Effector memory CD4-positive, alpha-beta T cell (primary cell): Measurements from ENCODE around the gene HOXB3.
"Not testable (repeated sequence)": the region's sequence is repeated elsewhere in the genome, so short reads cannot be mapped to it uniquely, and the experiment has no call there.

ENCODE experiments used
- DNase-seq, 3 donors: peaks; one replicate each; pipeline ENCODE4 v3.0.0-alpha.2; 2020
- H3K27ac ChIP-seq: 2 replicates; pipeline ENCODE4 v1.7.0; 2013; ENCODE audit warnings: mild to moderate bottlenecking, low read length, moderate library complexity; ENCODE audit not compliant: insufficient read depth, poor library complexity, severe bottlenecking
- H3K27me3 ChIP-seq: replicated peaks from 2 replicates; pipeline ENCODE4 v1.7.0; 2013; ENCODE audit warnings: mild to moderate bottlenecking, low read length; ENCODE audit not compliant: insufficient read depth, control insufficient read depth, poor library complexity, severe bottlenecking
- H3K36me3 ChIP-seq: 2 replicates; pipeline ENCODE4 v1.7.0; 2013; ENCODE audit warnings: mild to moderate bottlenecking, low read length, moderate library complexity; ENCODE audit not compliant: control insufficient read depth, insufficient read depth
- H3K4me1 ChIP-seq: 2 replicates; pipeline ENCODE4 v1.7.0; 2013; ENCODE audit warnings: low read length, mild to moderate bottlenecking; ENCODE audit not compliant: control insufficient read depth, insufficient read depth, poor library complexity, severe bottlenecking
- H3K4me3 ChIP-seq: 2 replicates; pipeline ENCODE4 v1.7.0; 2013; ENCODE audit warnings: low read length, low read depth, mild to moderate bottlenecking; ENCODE audit not compliant: insufficient read depth, poor library complexity, severe bottlenecking
- H3K9me3 ChIP-seq: 2 replicates; pipeline ENCODE4 v1.7.0; 2013; ENCODE audit warnings: mild to moderate bottlenecking, low read length, moderate library complexity; ENCODE audit not compliant: control insufficient read depth

Gene HOXB3

DNA sequence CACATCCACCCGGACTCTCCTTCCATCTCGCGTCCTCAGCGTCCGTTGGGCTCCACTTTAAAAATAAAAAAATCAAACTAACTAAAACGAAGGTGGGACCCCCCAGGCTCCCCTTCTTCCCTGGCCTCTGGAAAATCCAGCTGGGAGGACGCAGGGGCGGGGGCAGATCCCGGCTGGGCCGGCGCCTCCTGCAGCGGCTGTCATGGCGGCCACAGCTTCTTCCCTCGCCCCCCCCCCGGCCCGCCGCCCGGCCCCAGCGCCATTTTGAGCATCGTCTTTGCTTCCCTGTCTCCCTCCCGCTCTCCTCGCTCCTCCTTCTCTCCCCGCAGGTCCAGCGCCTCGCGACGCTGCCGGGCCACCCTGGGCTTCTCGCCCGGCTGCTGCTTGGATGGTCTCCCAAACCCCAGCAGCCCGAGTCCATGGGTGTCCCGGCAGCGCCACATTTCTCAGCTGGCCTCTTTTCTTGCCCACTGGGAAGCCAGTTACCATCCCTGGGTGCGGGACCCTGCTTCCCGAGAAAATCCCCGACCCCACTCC lies 48.4 kb downstream of the HOXB3 start:
- DNase-seq, result peak in 2 of 3 donors; percentile 16 to 22
- Histone ChIP-seq H3K27me3 (no peaks in the 10 kb centered on the region), H3K4me3 (peak overlapping the region; percentile 77), H3K27ac (peak overlapping the region; percentile 89), H3K36me3 (no peaks in the 10 kb centered on the region), H3K4me1 (peaks cover 21% of the 10 kb centered on the region), H3K9me3 (no peaks in the 10 kb centered on the region)

DNA sequence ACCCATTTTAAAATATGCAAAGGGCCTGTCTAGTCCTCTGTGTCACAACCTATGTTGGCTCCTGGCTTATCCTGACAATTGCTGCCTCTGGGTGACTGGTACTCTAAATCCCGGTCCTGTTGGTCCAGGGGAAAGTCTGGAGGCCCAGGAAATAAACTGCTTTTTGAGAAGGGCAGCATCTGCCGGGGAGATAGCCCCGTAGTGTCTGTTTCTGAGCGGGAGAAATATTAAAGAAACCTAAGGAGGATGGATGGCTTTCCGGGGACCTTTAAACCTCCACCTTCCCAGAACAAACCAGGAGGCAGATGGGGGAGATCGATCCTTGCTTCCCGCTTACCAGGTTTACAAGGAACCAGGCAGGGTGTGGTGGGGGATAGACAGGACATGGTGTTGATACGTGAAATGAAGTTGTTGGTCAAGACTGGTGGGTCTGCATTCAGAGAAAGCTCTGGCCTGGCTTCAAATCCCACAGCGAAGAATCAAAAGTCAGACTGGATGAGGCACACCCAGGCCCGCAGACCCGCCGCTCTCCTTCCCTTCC lies 48.9 kb downstream of the HOXB3 start:
- DNase-seq, result no peak
- Histone ChIP-seq H3K27ac (peak overlapping the region; percentile 89), H3K27me3 (no peaks in the 10 kb centered on the region), H3K4me3 (peak overlapping the region; percentile 77), H3K36me3 (no peaks in the 10 kb centered on the region), H3K9me3 (no peaks in the 10 kb centered on the region), H3K4me1 (peaks cover 16% of the 10 kb centered on the region)

DNA sequence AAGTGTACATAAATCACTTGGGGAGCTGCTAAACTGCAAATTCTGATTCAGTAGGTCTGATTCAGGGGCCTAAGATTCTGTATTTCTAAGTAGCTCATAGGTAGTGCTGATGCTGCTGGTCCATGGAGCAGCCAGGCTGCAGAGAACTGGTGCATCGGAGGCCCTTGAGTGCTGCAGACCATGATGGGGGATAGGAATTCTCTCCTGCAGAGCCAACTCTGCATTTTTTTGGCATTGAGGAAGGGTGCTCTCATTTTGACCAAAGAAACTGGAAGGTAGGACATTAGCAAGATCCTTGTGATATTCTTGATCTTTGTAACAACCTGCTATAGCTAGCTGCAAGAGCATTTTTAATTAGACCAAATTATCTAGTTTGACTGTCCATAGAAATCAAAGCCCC lies 49.8 kb downstream of the HOXB3 start:
- H3K27ac ChIP-seq, result no peak overlapping the region
- H3K36me3 ChIP-seq, result no peaks in the 10 kb centered on the region
- peaks cover 16% of the 10 kb centered on the region for H3K4me1 ChIP-seq
- H3K9me3 ChIP-seq, result no peaks in the 10 kb centered on the region
- no peaks in the 10 kb centered on the region for H3K27me3 ChIP-seq
- H3K4me3 ChIP-seq, result no peak overlapping the region
- DNase-seq, result no peak

DNA sequence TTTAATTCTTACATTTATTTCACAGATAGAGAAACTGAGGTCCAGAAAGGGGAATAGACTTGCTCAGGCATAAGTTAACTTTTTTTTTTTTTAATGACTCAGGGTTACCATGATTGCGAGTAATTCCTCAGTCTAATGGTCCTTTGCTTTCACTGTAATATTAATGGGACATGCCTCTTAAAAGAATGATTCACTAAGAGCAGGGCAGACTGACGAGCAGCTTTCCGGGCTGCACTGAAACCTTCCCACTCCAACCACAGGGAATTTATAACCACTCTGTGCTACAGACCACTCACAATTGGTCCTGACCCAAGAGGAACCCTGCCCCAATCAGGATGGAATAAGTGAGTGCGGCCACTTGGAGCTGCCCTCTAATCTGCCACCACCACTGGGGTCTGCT lies 50.9 kb downstream of the HOXB3 start:
- DNase-seq, result no peak
- Histone ChIP-seq H3K4me1 (peaks cover 12% of the 10 kb centered on the region), H3K9me3 (no peaks in the 10 kb centered on the region), H3K36me3 (no peaks in the 10 kb centered on the region), H3K4me3 (no peak overlapping the region), H3K27me3 (no peaks in the 10 kb centered on the region), H3K27ac (no peak overlapping the region)

DNA sequence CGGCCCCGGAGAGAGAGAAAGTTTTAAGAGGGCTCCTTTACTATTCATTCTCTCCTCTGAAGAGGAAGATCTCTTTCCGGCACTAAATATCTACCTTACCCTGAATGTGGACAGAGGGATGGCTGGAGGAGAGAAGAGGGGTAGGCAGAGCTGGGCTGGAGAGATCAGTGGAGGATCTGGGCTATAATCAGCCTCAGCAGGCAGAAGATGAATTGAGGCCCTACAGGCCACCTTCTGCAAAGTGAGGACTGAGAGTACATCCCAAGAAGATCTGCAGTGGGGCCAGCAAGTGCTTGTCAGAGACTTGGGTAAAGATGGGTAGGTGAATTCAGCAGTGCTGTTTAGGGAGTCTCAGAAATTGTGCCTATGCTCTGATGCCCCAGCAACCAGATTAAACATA lies 52.7 kb downstream of the HOXB3 start:
- DNase-seq, result no peak

DNA sequence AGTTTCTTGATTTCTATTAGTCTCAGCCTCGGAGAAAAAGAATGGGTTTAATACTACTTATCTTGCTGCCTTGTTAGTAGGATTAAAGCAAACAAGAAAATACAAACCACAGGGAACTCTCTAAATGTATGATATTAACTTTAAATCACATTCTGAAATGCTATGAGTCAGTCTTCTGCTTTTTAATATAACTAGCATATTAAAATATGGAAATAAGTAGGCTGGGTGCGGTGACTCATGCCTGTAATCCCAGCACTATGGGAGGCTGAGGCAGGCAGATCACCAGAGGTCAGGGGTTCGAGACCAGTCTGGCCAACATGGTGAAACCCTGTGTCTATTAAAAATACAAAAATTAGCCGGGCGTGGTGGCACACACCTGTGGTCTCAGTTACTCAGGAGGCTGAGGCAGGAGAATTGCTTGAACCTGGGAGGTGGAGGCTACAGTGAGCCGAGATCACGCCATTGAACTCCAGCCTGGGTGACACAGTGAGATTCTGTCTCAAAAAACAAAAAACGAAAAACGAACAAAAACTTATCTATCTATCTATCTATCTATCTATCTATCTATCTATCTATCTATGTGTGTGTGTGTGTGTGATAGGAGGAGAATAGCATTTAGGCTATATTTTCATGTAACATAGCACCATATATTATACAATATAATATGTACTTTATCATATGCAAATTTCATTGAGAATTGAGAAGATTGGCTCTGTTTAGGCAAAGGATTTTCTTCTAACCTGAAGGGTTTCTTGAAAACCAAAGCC lies 54.1 kb downstream of the HOXB3 start:
- H3K36me3 ChIP-seq, DNase-seq, H3K9me3 ChIP-seq, H3K4me1 ChIP-seq, H3K4me3 ChIP-seq, H3K27me3 ChIP-seq, H3K27ac ChIP-seq: not testable (repeated sequence)

More for the DNA sequence above, 52.7 kb downstream of the HOXB3 start:
- Histone ChIP-seq H3K9me3 (no peaks in the 10 kb centered on the region), H3K4me3 (no peak overlapping the region), H3K4me1 (peaks cover 3% of the 10 kb centered on the region), H3K36me3 (no peaks in the 10 kb centered on the region), H3K27ac (no peak overlapping the region), H3K27me3 (no peaks in the 10 kb centered on the region)

DNA sequence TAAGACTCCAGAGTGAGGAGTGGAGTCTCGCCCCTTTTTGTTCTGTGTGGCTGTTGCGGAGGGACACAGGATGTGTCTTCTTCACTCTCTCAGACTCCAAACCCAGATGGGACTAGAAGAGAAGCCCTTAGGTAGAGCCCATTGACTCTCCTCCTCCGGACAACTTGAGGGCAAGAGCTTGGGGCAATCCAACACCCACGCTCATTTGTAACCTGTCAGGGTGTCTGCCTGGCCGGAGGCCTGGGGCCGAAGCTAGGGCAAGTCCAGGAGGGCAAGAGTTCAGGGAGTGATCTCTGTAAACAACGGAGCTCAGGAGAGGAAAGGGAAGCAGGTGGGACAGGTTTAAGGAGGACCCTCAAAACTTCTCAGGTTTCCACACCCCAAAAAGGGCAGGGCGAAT lies 57.8 kb downstream of the HOXB3 start:
- H3K9me3 ChIP-seq, result no peaks in the 10 kb centered on the region
- no peaks in the 10 kb centered on the region for H3K4me1 ChIP-seq
- H3K27me3 ChIP-seq, result no peaks in the 10 kb centered on the region
- H3K36me3 ChIP-seq, result no peaks in the 10 kb centered on the region
- no peak for DNase-seq
- no peak overlapping the region for H3K27ac ChIP-seq
- no peak overlapping the region for H3K4me3 ChIP-seq

DNA sequence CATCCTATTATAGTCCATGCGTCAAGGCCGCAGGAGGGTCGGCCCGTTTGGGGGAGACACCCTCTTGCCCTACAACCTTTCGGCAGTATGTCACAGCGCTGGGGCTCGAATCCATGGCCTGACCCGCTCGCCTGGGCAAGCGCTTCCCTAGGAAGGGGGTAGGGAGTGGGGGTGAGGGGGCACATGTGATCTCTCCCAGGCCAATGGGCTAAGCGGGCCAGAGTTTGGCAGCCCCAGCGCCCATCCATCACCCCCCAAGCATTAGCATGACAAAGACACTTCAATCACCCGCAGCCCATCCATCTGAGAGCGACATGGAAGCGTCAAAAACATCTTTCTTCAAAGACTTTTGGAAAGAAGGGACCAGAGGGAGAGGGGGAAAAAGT lies 59.2 kb downstream of the HOXB3 start, which contains the start of gene HOXB1:
TSS of gene HOXB1 (minus strand) at position 125 of the 386 bp plus-strand sequence. CDS start at position 18, 107 bp downstream.
- H3K27ac ChIP-seq, result no peak within 1 kb of the TSS
- no peaks in the 10 kb centered on the region for H3K27me3 ChIP-seq
- DNase-seq, result no peak
- H3K4me3 ChIP-seq, result no peak within 1 kb of the TSS
- no peaks in the 10 kb centered on the region for H3K9me3 ChIP-seq
- H3K36me3 ChIP-seq, result no peaks in the 10 kb centered on the region
- H3K4me1 ChIP-seq, result peaks cover 3% of the 10 kb centered on the region

DNA sequence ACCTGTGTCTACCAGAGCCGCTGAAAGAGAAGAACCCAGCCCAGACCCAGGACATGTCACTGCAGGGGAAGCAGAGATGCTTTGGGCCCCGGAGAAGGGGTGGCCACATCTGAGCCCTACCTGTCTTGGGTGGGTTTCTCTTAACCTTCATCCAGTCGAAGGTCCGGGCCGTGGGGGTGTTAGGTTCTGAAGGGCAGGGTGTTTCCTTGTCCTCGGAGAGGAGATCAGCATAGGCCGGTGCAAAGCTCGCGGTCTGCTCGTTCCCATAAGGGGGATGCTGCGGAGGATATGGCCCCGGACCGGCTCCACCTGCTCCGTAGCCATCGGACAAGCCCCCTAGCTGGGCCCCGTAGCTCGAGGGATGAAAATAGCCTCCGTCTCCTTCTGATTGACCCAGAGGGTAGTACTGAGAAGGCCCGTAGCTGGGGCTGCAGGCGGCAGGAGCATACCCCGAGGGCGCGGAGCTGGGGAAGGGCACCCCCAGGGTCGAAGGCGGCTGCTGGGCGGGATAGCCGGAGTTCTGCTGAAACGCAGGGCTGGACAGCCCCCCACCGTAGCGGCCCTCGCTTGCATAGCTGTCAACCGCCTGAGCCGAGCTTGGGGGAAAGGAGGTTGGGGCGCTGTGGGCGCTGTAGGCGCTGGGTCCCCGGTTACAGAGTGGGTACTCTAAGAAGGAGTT lies 59.7 kb downstream of the HOXB3 start:
- H3K9me3 ChIP-seq, result no peaks in the 10 kb centered on the region
- no peak for DNase-seq
- no peak overlapping the region for H3K27ac ChIP-seq
- H3K27me3 ChIP-seq, result no peaks in the 10 kb centered on the region
- peaks cover 3% of the 10 kb centered on the region for H3K4me1 ChIP-seq
- no peak overlapping the region for H3K4me3 ChIP-seq
- H3K36me3 ChIP-seq, result no peaks in the 10 kb centered on the region

DNA sequence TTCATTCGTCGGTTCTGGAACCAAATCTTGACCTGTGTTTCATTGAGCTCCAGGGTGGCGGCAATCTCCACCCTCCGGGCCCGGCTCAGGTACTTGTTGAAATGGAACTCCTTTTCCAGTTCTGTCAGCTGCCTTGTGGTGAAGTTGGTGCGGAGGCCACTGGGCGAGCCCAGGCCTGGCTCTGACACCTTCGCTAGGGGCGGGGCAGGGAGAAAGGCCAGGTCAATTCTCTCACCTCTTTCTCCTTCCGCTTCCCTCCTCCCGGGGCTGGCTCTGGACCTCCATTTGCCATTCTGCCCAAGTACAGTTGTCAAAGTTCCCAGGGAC lies 60.4 kb downstream of the HOXB3 start:
- Histone ChIP-seq H3K4me1 (peaks cover 3% of the 10 kb centered on the region), H3K27me3 (no peaks in the 10 kb centered on the region), H3K4me3 (no peak overlapping the region), H3K36me3 (no peaks in the 10 kb centered on the region), H3K27ac (no peak overlapping the region), H3K9me3 (no peaks in the 10 kb centered on the region)
- no peak for DNase-seq
